Glomerular visceral epithelial cell (primary cell): Measurements from ENCODE around the gene MGMT.

Experiments
- DNase-seq: peaks from one replicate; pipeline ENCODE4 v3.0.0-alpha.2; 2016; ENCODE audit errors: extremely low spot score

Gene MGMT

DNA sequence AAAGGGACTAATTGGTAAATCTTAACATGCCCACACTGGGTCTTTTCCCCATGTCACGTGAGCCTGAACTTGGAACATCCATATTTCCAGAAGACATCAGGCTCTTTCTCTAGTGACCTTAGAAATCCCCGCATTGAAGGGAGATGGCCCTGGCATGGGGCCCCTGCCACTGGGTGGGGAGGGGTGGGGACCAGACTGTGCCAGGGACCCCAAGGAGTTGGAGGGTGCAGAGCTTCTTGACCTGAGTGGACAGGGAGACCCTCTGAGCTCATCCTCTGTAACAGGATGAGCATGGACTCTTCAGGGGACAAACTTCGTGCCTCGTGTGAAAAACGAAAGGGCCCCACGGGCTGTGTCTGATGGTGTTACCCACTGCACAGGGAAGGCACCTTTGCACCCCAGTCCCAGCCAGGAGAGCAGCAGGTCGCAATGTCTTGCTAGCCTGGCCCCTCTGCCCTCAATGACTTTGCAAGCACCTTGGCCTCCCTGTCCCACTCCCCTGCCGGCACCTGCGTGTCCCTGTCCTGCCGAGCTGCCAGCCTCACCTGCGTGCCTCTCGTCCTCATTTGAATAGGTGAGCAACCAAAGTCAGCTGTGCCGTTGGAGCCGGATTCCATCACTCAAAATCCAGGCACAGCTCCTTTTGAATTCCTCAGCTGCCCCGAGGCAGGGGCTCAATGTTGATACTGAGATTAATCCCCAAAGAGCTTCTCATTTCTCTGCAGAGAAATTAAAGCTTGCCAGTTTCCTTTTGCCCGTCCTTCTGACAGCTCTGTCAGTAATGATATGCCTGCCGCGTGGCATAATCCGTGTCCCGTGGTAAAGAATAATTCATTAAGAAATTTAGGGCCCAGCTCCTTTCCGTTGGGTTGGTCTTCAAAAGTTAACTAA lies 262.1 kb downstream of the MGMT start:
- DNase-seq: no peak

DNA sequence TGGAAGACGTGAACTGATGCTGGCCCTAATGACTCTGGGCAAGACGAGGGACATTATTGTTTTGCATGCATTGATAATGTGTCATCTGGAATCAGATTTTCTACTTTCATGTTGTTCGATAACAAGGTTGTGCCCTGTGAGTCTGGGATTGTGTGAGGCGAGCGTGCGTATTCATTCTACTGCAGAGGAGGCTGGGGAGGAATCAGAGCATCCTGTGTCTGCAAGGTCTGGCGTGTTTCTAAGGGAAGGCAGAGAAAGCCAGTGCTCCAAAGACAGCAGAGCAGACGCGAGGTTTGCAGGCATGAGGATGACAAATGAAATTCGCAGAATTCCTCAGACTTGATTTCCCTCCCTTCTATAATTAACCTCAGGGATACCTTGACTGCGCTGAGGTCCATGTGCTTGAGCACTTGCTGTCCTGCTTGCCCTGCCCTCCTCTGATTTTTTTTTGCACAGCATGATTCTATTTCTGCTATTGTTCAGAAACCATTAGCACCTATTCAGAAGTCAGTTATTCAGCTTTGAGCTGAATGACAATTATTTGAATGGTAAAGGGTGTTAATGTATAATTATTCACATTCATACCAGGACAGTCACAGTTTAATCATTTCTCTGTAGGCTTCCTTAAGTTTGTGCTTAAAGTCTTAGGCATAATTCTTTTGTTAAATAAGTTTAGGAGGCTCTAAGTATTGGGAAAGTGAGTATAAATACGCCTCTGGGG lies 263.4 kb downstream of the MGMT start:
- no peak for DNase-seq

DNA sequence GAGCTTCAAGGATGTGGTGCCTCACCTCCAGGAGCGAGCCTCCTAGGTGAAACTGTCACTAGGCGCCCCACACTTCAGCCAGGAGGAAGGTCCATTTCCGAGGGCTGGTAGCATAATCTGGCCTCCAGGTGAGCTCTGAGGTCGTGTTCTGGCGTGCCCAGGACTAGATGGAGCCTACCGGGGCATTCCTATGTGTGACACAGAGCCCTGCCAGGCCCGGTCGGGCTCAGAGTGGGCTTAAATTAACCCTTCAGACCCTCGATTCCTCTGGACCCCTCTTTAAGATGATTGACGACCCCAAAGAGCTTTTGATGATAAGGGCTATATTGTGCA lies 263.9 kb downstream of the MGMT start:
- DNase-seq: no peak

DNA sequence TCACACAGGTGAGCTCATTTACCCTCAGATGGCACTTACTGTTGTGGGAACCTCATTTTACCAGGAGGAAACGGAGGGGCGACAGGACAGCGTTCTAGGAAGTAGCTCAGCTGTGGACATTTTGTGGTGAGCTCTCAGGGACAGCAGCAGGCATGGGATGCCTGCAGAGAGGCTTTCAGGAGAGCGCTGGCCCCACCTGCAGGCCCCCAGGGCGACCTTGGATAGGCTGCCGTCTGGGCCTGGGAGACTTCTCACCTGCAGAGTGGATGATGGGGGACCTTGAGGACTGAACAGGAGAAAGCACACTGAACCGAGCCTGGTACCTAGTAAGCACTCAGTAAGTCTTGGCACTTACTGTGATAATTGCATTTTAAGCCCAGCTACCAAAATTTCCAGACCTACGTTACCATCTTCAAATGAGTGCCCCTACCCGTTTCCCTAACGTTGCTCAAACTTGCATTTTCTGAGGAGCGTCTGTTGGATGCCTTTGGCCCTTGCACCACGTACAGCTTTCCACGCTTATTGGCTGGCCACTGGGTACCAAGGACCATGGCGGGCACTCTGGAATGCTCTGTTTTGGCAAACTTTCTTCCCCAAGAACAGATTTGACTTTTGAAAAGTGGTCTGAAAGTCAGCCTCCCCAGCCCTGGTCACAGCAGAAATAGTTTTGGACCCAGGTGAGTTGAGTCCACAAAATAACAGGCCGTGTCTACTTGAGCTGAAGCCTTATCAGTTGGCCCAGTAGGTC lies 273.7 kb downstream of the MGMT start:
- no peak for DNase-seq

DNA sequence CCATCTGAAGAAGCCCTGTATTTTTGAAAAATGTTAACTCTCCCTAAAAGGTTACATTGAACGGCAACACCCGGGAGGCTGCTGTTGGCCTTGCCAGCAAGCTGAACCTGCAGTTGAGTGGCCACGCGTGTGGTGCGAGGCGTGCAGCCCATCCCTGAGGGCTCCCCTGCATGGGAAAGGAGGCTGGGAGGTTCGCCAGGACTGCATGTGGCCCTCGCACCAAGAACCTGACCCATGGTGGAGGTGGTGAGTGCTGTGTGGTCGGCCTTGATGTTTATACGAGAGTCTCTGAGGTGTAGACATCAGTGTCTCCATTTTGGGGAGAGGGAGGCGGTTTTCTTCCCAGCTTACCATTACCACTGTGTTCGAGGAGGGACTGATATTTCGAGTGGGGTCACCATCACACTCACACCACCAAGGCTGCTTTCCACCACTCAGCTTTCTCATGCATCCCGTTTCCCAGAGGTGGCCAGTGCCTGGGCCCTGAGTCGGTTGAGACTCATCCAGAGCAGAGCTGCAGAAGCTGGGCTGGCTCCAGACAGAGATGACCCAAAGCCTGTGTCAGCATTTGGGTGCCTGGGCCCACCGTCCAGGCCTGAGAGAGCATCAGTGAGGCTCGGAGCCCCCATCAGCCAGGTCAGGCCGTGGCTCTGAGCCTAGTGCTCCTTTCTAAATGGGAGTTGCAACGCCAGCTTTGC lies 274.4 kb downstream of the MGMT start:
- DNase-seq: no peak

DNA sequence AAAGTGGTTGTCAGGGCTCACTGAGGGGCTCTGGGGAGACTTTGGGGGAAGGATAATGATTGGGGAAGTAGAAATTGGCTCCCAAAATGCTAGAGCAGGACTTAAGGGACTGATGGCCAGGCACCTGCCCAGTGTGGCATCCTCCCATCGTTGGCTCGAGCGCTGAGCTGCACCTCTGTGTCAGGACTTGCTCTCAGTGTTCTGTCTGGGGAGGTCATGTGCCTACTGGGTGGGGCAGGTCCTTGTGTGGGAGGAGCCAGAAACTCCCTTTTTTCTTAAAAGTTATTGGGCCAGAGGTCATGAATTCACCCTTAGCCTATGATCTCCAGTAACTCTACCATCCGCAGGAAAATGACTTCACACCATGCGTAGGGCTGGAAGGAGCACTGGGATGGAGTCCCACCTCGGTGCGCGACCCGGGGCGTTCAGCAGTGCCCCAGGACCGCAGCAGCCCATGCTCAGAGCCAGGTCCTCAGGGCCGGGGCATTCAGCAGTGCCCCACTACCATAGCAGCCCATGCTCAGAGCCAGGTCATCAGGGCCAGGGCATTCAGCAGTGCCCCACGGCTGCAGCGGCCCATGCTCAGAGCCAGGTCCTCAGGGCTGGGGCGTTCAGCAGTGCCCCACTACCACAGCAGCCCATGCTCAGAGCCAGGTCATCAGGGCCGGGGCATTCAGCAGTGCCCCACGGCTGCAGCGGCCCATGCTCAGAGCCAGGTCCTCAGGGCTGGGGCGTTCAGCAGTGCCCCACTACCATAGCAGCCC lies 275.1 kb downstream of the MGMT start:
- no peak for DNase-seq

DNA sequence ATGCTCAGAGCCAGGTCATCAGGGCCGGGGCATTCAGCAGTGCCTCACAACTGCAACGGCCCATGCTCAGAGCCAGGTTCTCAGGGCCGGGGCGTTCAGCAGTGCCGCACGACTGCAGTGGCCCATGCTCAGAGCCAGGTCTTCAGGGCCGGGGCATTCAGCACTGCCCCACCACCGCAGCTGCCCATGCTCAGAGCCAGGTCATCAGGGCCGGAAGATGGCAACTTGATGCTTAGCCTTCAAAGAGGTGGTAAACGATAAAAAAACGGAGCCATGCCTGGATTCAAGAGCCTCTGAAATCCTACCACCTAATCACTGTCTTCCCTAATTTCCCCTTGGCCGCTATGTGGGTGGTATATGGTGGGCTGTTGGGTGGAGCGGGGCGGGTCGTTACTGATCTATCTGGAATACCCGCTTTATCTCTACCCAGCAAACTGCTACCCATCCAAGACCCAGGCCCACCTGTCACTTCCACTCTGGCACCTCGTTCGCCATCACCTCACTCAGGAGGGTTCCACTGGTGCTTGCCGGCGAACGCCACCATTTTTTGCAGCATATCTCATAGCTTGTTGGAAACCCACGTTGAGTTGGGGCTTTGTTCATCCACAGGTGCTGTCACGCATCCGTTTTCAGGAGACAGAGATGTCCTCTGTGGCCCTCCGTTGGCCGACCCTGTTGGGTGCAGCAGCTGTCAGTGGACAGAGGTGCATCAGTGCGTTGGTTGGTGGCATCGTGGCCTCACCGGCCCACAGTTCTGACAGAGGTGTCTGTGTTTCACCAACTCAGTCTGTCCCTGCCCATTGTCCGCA lies 275.9 kb downstream of the MGMT start:
- DNase-seq: no peak

DNA sequence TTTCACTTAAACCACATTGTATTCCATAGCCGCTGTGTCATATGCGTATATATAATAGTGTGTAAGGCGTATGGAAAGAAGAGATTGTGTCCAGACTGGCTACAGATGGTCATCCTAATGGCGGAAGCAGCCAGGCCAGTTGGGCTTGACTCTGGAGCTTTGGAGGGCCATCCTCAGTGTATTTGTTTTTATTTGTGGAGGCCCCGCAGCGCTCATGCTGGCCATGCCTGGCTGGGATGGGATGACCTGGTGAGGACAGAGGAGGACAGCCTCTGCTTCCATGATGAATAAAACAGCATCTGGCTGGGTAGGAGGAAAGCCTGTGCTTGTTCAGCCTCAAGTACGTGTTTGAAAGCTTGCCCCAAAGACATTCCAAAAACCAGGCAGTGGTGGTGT lies 276.7 kb downstream of the MGMT start:
- DNase-seq: no peak

DNA sequence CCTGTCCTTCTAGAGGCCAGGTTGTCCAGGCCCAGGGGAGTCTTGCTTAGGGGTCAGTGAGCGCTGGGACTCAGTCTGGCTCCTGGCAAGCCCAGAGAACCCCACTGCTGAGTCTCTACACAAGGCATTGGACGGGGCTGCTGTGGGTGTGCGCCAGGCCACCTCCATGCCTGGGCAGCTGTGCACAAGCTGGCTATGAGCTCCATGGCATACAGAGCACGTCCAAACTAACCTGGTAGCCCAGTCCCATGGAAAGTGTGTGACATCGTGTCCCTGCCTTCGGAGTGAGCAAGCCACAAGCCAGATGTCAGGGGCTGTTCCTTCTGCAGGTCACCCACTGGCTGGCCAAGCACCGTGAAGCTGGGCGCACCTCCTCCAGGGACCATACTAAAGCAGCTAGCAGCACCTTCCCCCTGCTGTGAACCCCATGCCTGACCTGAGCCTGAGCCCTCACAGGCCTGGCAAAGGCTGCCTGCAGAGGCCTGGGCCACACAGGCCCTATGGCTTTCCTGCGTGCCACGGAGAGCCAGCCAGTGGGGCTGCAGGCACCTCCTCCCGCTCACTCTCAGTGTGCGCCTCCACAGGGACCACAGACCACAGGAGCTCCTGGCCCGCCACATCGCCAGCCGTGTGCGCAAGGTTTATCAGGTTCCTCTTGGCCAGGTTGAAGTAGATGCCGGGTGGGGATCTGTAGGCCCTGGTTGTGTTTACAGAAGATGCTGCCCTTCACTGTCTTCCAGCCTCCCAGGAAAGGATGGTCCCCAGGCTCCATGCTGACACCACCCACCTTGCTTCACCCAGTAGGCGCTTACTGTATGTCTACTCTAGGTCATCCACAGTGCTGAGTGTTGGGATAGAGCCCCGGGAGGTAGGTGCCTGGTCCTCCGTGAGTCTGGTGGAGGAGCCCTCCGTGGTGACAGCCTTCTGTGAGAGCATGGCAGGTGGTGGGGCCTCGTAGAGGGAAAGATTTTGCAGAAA lies 277.4 kb downstream of the MGMT start:
- no peak for DNase-seq

DNA sequence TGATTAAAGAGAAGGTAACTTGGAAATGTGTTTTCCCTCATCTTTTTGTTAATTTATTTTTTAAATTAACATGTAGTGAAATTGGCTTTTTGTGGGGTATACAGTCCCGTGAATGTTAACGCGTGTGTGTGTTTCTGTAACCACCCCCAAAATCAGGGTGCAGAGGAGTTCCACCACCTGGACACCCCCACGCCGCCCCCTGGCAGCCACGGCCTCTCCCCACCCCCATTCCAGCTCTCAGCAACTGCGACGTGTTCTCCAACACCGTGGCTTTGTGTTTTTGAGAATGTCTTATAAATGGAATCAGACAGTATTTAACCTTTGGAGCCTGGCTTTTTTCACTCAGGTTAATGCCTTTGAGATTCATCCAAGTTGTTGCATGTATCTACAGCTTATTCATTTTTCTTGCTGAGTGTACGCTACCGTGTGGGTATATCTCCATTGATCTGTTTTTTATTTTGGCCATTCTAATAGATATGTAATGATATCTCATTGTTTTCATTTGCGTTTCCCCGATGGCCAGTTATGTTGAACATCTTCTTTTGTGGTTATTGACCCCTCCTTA lies 278.2 kb downstream of the MGMT start:
- DNase-seq: no peak

DNA sequence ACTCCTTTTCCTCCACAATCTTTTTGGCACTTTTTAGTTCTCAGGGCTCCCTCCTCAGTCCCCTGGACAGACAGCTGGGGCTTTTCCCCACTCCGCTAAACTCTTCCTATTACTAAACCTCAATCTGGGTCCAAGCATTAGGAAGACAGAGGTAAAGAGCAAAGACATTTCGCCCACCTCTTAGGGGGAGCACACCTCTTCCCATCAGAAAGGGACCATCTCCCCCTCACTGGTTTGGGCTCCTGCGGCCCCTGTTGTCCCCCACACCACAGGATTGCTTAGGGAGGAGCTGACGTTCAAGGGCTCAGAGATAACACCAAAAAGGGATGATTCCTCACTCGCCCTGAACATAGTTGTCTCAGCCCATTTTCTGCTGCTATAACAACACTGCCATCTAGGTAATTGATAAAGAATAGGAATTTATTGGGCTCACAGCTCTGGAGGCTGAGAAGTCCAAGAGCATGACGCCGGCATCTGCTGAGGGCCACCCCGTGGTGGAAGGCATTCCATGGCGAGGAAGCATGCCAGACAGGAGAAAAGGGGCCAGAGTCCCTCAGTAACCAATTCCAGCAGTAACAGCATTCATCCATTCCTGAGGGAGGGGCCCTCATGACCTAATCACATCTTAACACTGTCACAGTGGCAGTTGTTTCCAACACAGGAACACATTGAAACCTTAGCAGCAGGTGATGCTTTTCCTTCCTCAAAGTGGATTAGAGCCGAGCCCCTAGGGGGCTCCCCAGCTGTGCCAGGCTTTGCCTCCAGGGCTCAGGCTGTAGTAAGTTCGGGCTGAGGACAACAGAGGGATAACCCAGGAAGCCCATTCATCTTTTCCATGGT lies 287.4 kb downstream of the MGMT start:
- no peak for DNase-seq

DNA sequence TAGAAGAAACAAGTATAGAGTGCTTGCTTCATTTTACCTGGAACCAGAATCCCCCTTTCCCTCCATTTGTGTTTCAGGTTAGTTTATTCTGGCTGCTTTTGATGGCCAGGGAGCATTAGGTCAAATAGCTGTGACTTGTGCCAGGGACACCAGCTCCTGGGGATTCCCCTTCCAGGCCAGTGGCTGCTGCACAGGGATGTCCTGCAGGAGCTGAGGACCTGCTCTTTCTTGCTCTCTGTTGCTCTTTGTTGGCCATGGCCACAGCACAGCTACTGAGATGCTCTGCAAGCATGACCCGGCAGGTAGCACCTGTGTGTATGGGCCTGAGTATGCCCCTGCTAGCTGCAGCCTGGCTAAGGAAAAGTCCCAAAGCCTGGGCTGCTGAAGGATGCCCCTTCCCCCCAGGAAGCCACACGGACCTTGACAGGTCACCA lies 288.1 kb downstream of the MGMT start:
- DNase-seq: no peak

DNA sequence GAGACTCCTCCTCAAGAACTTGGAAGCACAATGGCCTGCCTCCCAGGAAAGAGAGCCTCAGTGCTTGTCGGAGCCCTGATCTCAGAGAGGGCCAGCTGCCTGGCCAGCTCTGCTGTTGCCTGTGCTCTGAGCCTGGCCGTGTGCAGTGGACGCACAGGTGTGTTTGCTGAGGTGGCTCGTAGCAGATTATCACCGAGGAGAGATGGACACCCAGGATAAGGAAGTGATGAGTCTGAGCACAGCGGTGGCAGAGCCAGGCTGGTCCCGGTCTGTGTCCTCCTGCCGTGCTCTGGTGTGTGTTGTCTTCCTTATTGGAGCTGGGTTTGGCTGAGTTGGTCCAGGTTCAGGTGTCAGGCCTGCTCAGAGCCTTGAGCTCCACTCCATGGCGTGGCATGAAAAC lies 288.6 kb downstream of the MGMT start:
- DNase-seq: no peak

DNA sequence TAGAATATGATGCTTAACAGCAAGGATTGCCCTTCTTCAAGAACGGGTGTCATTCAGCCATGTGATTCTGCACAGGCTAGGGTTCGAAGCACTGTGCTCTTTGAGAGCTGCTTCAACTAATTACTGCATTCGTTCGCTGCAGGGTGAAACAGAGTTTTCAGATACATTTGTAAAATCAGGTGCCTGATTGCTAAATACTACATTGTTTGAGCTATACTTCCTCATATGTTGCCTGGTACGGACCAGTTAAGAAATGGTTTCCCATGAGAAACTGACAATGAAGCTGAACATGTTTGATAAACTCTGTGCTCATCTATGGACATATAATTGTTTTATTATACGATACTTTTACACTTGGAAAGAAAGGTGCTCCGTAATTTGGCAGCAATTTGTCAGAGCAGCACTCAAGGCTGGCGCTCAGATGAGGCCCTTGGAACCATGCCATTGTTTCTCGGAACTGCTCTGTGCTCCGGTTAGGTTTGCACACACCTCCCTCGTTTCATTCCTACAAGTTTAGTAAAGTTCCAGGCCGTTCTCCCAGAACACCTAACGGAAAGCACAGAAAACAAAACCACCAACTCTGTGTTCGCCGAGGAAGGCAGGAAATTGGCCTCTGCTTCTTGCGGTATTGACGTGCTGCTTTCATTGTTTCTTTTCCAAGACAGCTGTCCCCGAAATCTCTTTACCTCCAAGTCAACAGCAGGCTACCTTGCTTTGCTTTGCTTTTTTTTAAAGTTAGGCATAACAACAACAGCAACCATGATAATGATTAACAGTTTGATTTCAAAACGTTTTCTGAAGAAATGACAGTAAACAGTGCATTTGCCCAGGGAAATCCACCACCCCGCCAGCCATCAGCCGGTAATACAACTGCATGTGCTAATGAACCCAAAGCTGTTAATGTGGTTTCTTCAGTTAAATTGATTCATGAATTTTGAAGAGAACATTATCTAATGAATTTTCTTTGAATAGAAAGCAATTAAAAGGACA lies 290.2 kb downstream of the MGMT start:
- DNase-seq: no peak

DNA sequence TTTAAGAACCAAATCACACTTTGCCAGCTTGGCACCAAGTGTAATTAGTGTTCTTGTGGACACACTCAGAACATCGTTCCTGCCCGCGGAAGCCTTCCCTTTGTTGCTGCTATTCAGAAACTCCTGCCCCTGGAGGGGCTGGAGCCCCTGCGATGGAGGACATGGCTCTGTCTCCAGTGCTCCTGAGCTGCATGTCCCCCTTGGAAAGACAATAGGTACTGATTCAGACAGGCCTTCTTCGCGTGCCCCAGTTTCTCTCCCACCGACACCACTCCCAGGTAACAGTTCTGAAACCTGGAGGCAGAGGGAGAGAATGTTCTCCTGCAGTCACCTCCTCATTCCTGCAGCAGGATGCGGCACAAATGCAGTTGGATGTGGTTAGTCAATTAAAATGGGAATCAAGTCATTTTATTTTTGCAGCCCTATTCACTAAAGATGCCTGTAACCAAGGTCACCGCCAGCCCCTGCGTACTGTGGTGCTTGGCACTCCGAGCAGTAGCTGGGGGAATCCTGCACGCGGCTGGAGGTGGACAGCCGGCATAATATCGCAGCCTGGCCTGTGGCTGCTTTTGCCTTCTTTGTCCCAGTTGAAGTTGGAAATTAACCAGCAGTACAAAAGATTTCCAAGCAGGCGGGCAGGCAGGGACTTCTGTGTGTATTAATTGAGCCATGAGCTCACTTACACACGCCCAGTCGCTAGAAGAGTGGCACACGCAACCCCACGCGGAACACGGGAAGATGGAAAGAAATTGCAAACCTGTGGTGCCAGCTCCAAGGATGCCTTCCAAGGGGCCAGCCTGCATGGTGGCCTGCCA lies 291.4 kb downstream of the MGMT start:
- DNase-seq: no peak
